H1 (cell line): ENCODE measurements around the gene DVL1. TPM values are rescaled to one million over a fixed set of nuclear protein-coding genes. Genes with fewer than 3 reads are reported as not detected.

ENCODE experiments used
- CTCF ChIA-PET: fragments of 300-600 bp; sonication (Branson Sonifier 250); formaldehyde crosslinking; loops from one replicate; lab custom pipeline; 2021; ENCODE audit not compliant: partially characterized antibody; lab: Charles Lee
- POLR2A ChIA-PET: fragments of 300-600 bp; sonication (Branson Sonifier 250); formaldehyde crosslinking; loops from one replicate; lab custom pipeline; 2021; ENCODE audit warnings: inconsistent platforms; ENCODE audit not compliant: partially characterized antibody; lab: Charles Lee
- DNase-seq, 2 experiments: peaks; one replicate each; pipeline versions ENCODE4 v3.0.0 to v3.0.0-alpha.2; 2010 to 2022; ENCODE audit warnings: low spot score in 2 of 2, low read depth in 1 of 2, mixed read lengths in 1 of 2
- FAIRE-seq: peaks from 2 replicates; lab custom pipeline; 2011; peaks lifted over from hg19 to GRCh38; lab: Jason Lieb, UNC
- H2AFZ ChIP-seq: 2 replicates; pipeline ENCODE4 v1.8.1; 2012; ENCODE audit warnings: low read length, inconsistent platforms
- H2AK5ac ChIP-seq: 2 replicates; pipeline ENCODE4 v1.6.1; 2013; ENCODE audit warnings: low read depth, low read length
- H2BK120ac ChIP-seq: replicated peaks from 2 replicates; pipeline ENCODE3; 2013; ENCODE audit warnings: low read depth, low read length, inconsistent platforms
- H2BK12ac ChIP-seq: 2 replicates; pipeline ENCODE4 v1.6.1; 2013; ENCODE audit warnings: low read depth, low read length
- H2BK15ac ChIP-seq: 2 replicates; pipeline ENCODE4 v1.6.1; 2013; ENCODE audit warnings: low read length
- H2BK20ac ChIP-seq: 2 replicates; pipeline ENCODE4 v1.6.1; 2013; ENCODE audit warnings: low read length
- H2BK5ac ChIP-seq: 2 replicates; pipeline ENCODE4 v1.6.1; 2013; ENCODE audit warnings: low read depth, low read length
- H3K14ac ChIP-seq: 2 replicates; pipeline ENCODE4 v1.6.1; 2013; ENCODE audit warnings: inconsistent platforms; ENCODE audit not compliant: insufficient read length
- H3K18ac ChIP-seq: 2 replicates; pipeline ENCODE4 v1.6.1; 2013; ENCODE audit warnings: low read length; ENCODE audit errors: extremely low read depth
- H3K23ac ChIP-seq: 2 replicates; pipeline ENCODE4 v1.6.1; 2013; ENCODE audit warnings: inconsistent platforms; ENCODE audit not compliant: insufficient read length
- H3K23me2 ChIP-seq: 2 replicates; pipeline ENCODE4 v1.6.1; 2013; ENCODE audit warnings: low read depth, low read length
- H3K27ac ChIP-seq: 2 replicates; pipeline ENCODE4 v1.6.1; 2011; ENCODE audit warnings: low read depth, low read length, inconsistent platforms
- H3K27me3 ChIP-seq, 4 experiments: replicated peaks in 1 of 4; 1 replicate in 1 of 4; 2 replicates in 3 of 4; pipeline versions ENCODE4 v1.6.1 to v1.8.1; 2011 to 2013; ENCODE audit warnings: low read length in 3 of 4, mild to moderate bottlenecking in 3 of 4, inconsistent platforms in 2 of 4, mixed read lengths in 2 of 4, moderate library complexity in 1 of 4; ENCODE audit not compliant: control insufficient read depth in 3 of 4, insufficient read depth in 3 of 4; ENCODE audit errors: extremely low read depth in 1 of 4
- H3K36me3 ChIP-seq, 4 experiments: 2 replicates each; pipeline versions ENCODE4 v1.6.1 to v1.8.1; 2011 to 2013; ENCODE audit warnings: mild to moderate bottlenecking in 4 of 4, low read length in 3 of 4, moderate library complexity in 2 of 4, control low read depth in 1 of 4, inconsistent platforms in 1 of 4; ENCODE audit not compliant: insufficient read depth in 4 of 4, control insufficient read depth in 2 of 4
- H3K4ac ChIP-seq: replicated peaks from 2 replicates; pipeline ENCODE3; 2013; ENCODE audit warnings: low read length, low read depth, mixed read lengths, inconsistent platforms; ENCODE audit not compliant: insufficient read length
- H3K4me1 ChIP-seq, 4 experiments: replicated peaks in 1 of 4; 1 replicate in 1 of 4; 2 replicates in 3 of 4; pipeline versions ENCODE4 v1.6.1 to v1.8.1; 2011 to 2013; ENCODE audit warnings: low read length in 3 of 4, inconsistent platforms in 2 of 4, mixed read lengths in 1 of 4; ENCODE audit not compliant: insufficient read depth in 4 of 4, control insufficient read depth in 3 of 4
- H3K4me2 ChIP-seq, 2 experiments: 2 replicates each; pipeline versions ENCODE4 v1.6.1 to v1.8.1; 2011 to 2013; ENCODE audit warnings: low read depth in 2 of 2, low read length in 2 of 2, control low read depth in 1 of 2, inconsistent platforms in 1 of 2, mild to moderate bottlenecking in 1 of 2; ENCODE audit not compliant: insufficient read depth in 1 of 2
- H3K4me3 ChIP-seq, 4 experiments: fragments of 200-600, 300-600 bp in 1 of 4; sonication (generic), shearing (Covaris generic), sonication (Bioruptor Twin) in 1 of 4; 2 replicates each; pipeline versions ENCODE4 v1.5.1 to v1.8.1; 2011 to 2016; ENCODE audit warnings: low read length in 4 of 4, low read depth in 3 of 4, control low read depth in 2 of 4, inconsistent platforms in 2 of 4, mild to moderate bottlenecking in 2 of 4, mixed read lengths in 1 of 4, moderate library complexity in 1 of 4; ENCODE audit not compliant: insufficient read depth in 2 of 4; ENCODE audit errors: extremely low read depth in 1 of 4
- H3K56ac ChIP-seq: replicated peaks from 2 replicates; pipeline ENCODE3; 2013; ENCODE audit warnings: low read depth, mild to moderate bottlenecking, mixed read lengths, low read length, inconsistent platforms; ENCODE audit not compliant: insufficient read length
- H3K79me1 ChIP-seq: 2 replicates; pipeline ENCODE4 v1.6.1; 2013; ENCODE audit warnings: low read depth, low read length, control low read depth
- H3K79me2 ChIP-seq, 2 experiments: 2 replicates each; pipeline versions ENCODE4 v1.6.1 to v1.8.1; 2012 to 2013; ENCODE audit warnings: low read length in 2 of 2, mild to moderate bottlenecking in 2 of 2, inconsistent platforms in 1 of 2; ENCODE audit not compliant: insufficient read depth in 2 of 2, control insufficient read depth in 1 of 2
- H3K9ac ChIP-seq, 4 experiments: replicated peaks in 1 of 4; 1 replicate in 1 of 4; 2 replicates in 3 of 4; pipeline versions ENCODE4 v1.6.1 to v1.8.1; 2011 to 2013; ENCODE audit warnings: low read depth in 3 of 4, low read length in 3 of 4, control low read depth in 2 of 4, mild to moderate bottlenecking in 2 of 4, moderate library complexity in 2 of 4, inconsistent platforms in 1 of 4; ENCODE audit errors: extremely low read depth in 1 of 4
- H3K9me3 ChIP-seq, 2 experiments: 2 replicates each; pipeline versions ENCODE4 v1.6.1 to v1.8.1; 2012 to 2013; ENCODE audit warnings: mild to moderate bottlenecking in 2 of 2, moderate library complexity in 2 of 2, control low read depth in 1 of 2, inconsistent platforms in 1 of 2, low read depth in 1 of 2, low read length in 1 of 2, mixed read lengths in 1 of 2; ENCODE audit not compliant: insufficient read depth in 2 of 2
- H4K20me1 ChIP-seq, 2 experiments: replicated peaks in 1 of 2; 2 replicates each; pipeline versions ENCODE3 to v1.8.1; 2011 to 2013; ENCODE audit warnings: inconsistent platforms in 2 of 2, low read length in 2 of 2, mild to moderate bottlenecking in 1 of 2; ENCODE audit not compliant: insufficient read depth in 2 of 2, control insufficient read depth in 1 of 2
- H4K5ac ChIP-seq: 2 replicates; pipeline ENCODE4 v1.6.1; 2013; ENCODE audit warnings: low read length, low read depth, mixed read lengths, inconsistent platforms; ENCODE audit not compliant: insufficient read length
- H4K8ac ChIP-seq: 2 replicates; pipeline ENCODE4 v1.8.0; 2013; ENCODE audit warnings: mild to moderate bottlenecking, moderate library complexity, low read length, inconsistent platforms; ENCODE audit not compliant: insufficient read depth; ENCODE audit errors: extremely low read depth
- H4K91ac ChIP-seq: replicated peaks from 2 replicates; pipeline ENCODE3; 2013; ENCODE audit warnings: low read length, mixed read lengths, inconsistent platforms; ENCODE audit not compliant: insufficient read length
- EP300 ChIP-seq, 2 experiments: IDR thresholded peaks; 1 replicate in 1 of 2; 2 replicates in 1 of 2; pipeline ENCODE4 v1.6.1; 2011 to 2012; ENCODE audit warnings: low read depth in 2 of 2, low read length in 2 of 2, mild to moderate bottlenecking in 2 of 2, borderline replicate concordance in 1 of 2, inconsistent platforms in 1 of 2, moderate library complexity in 1 of 2
- NRF1 ChIP-seq: IDR thresholded peaks from 2 replicates; pipeline ENCODE4 v1.6.1; 2011; ENCODE audit warnings: mild to moderate bottlenecking, low read depth, low read length, improper control_type of control experiment
- POU5F1 ChIP-seq: IDR thresholded peaks from 2 replicates; pipeline ENCODE4 v1.6.1; 2011; ENCODE audit warnings: low read depth, mild to moderate bottlenecking, low read length, moderate library complexity
- RNF2 ChIP-seq: fragments of 200-900, 300-1000 bp; sonication (generic); IDR thresholded peaks from 2 replicates; pipeline ENCODE4 v1.7.1; 2016; ENCODE audit warnings: borderline replicate concordance, low read depth, mild to moderate bottlenecking, antibody characterized with exemption, low read length; ENCODE audit not compliant: poor library complexity, severe bottlenecking; ENCODE audit errors: missing control alignments
- TAF1 ChIP-seq: IDR thresholded peaks from 2 replicates; pipeline ENCODE4 v1.6.1; 2011; ENCODE audit warnings: mild to moderate bottlenecking, low read depth, low read length
- WGBS, 2 experiments: shearing (Covaris generic) in 1 of 2; methylation state at CpG; one replicate each; pipeline versions ENCODE4 v1.1.6 to v1.1.7; 2013 to 2015; ENCODE audit warnings: low lambda C conversion rate in 2 of 2, mixed read lengths in 2 of 2, inconsistent platforms in 1 of 2, low coverage in 1 of 2, missing lambda C conversion rate in 1 of 2; ENCODE audit not compliant: insufficient replicate concordance in 2 of 2, insufficient coverage in 1 of 2, insufficient read length in 1 of 2; ENCODE audit errors: extremely low coverage in 1 of 2, missing lambda C conversion rate in 1 of 2; 5-methylcytosine and 5-hydroxymethylcytosine counted together
- polyA plus RNA-seq, 7 experiments: library from polyadenylated mRNA; depleted of rRNA in 3 of 7; stranded (reverse) in 5 of 7; unstranded in 2 of 7; fragments of >200 nt in 5 of 7; fragments of 200-250 nt in 2 of 7; gene quantifications; 1 replicate in 5 of 7; 2 replicates in 1 of 7; 4 replicates in 1 of 7; pipeline versions ENCODE4 v1.2.1 to v1.2.3, GENCODE V29; 2011 to 2013; ENCODE audit warnings: missing spikeins in 2 of 7, mixed read lengths in 2 of 7
- total RNA-seq: library from RNA; stranded (reverse); fragmentation: NEBNext Ultra II Directional; extraction: Animal tissue kit (Norgen Biotek cat#: 25700); gene quantifications from 2 replicates; pipeline ENCODE4 v1.2.1, GENCODE V29; 2021

The DVL1 gene
- total and polyA plus RNA-seq, 2 of the 8 experiments (the other 6 are each of a cell fraction or from before 2014, with no cell fraction given), result 39.4 to 58.9 TPM

- H2AK5ac ChIP-seq, result no peak overlapping the region
- no peak overlapping the region for H2BK20ac ChIP-seq
- no peak overlapping the region for H3K9ac ChIP-seq
- H3K4me1 ChIP-seq, result no peaks in the 10 kb centered on the region; a peak in 2 of 7 replicates
- peaks cover 0 to 2% of the 10 kb centered on the region in 2 experiments; a peak in 1 of 4 replicates for H3K9me3 ChIP-seq
- no peaks in the 10 kb centered on the region for H3K79me2 ChIP-seq
- H3K23ac ChIP-seq, result no peak overlapping the region
- H2BK5ac ChIP-seq, result no peak overlapping the region
- H3K4me3 ChIP-seq, result no peak overlapping the region
- H3K4ac ChIP-seq, result no peak overlapping the region
- DNase-seq (no peak), FAIRE-seq (no peak)
- H2AFZ ChIP-seq, result no peak overlapping the region
- H4K20me1 ChIP-seq, result peaks cover 11 to 30% of the 10 kb centered on the region in 2 experiments
- ChIA-PET POLR2A (interaction anchor here (0.8 to 9.0 kb wide), 9 partner anchors 9 to 83 kb away, joined by 3 to 134 read pairs (median 7); partner anchors contain the start of gene DVL1), CTCF (interaction anchor here (1.3 to 3.2 kb wide), 3 partner anchors 8 to 35 kb away, joined by 3 to 13 read pairs (median 3); partner anchors contain the start of gene DVL1)
- no peak overlapping the region for H2BK12ac ChIP-seq
- no peak overlapping the region for H4K8ac ChIP-seq
- no peak overlapping the region for H2BK15ac ChIP-seq
- no peak overlapping the region for H3K56ac ChIP-seq
- no peak overlapping the region for H3K27ac ChIP-seq
- no peak overlapping the region for H4K5ac ChIP-seq
- H2BK120ac ChIP-seq, result no peak overlapping the region
- H3K36me3 ChIP-seq, result peaks cover 2 to 32% (median 8%) of the 10 kb centered on the region in 4 experiments; a peak in 7 of 8 replicates
- no peak overlapping the region for H3K4me2 ChIP-seq
- H4K91ac ChIP-seq, result no peak overlapping the region
- no peaks in the 10 kb centered on the region; the same call in 1 of the 2 replicates for H3K23me2 ChIP-seq
- H3K79me1 ChIP-seq, result peaks cover 6% of the 10 kb centered on the region; the same call in 1 of the 2 replicates
- WGBS, 2 experiments, result 92% methylated on average over 7 of the region's 21 CpGs; no CpG with 5 or more reads in 1 of the 2 experiments
- H3K18ac ChIP-seq, result no peak overlapping the region
- H3K27me3 ChIP-seq, result no peaks in the 10 kb centered on the region; a peak in 1 of 7 replicates
- H3K14ac ChIP-seq, result no peak overlapping the region
- TF ChIP-seq EP300 (IDR thresholded peaks at IDR 0.05; ENCODE audit: borderline replicate concordance in 1 of 2, low read depth in 2 of 2, low read length in 2 of 2), result no peak
- no peak for TF ChIP-seq TAF1
- no peak for TF ChIP-seq NRF1
- TF ChIP-seq RNF2, result no peak
- TF ChIP-seq POU5F1, result no peak
Observed at GRCh38 chr1:1335792-1336248, 13.4 kb downstream of the DVL1 start.
